ENCODE measurements around the gene EEFSEC.

Gene EEFSEC

DNA sequence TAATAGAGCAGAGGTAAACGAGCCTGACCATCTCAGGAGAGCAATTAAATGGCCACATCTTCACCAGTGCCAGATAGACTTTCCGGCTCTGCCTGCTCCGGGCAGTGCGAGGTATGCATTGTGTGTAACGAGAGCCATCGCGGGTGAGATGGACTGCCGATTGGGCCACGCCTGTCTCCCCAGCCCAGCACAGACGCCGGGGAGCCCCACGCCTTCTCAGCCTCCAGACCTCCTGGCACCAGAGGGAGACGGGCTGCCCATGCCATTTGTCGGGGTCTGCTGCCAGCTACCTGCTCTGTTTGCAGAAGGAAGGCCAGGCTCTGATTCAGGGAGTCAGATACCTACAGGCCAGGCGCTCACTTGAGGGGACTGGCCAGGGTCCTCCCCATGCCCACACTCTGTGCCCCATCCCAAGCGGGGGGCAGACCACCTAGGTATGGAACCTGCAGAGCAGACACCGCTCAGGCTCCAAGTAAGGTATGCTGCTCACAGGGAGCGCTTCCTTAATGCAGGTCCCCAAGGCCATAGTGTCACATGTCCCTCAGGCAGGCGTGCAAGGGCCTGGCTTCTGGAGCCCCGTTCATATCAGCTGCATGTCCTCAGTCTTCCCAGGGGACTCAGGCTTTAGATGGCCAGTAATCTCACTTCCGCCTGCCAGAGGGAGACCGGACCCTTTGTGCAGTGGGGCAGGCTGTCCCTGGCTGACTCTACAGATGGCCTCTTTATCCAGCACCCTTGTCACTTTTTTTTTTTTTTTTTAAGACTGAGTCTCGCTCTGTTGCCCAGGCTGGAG is 251.2 kb downstream of the EEFSEC start:
- no peak for DNase-seq

DNA sequence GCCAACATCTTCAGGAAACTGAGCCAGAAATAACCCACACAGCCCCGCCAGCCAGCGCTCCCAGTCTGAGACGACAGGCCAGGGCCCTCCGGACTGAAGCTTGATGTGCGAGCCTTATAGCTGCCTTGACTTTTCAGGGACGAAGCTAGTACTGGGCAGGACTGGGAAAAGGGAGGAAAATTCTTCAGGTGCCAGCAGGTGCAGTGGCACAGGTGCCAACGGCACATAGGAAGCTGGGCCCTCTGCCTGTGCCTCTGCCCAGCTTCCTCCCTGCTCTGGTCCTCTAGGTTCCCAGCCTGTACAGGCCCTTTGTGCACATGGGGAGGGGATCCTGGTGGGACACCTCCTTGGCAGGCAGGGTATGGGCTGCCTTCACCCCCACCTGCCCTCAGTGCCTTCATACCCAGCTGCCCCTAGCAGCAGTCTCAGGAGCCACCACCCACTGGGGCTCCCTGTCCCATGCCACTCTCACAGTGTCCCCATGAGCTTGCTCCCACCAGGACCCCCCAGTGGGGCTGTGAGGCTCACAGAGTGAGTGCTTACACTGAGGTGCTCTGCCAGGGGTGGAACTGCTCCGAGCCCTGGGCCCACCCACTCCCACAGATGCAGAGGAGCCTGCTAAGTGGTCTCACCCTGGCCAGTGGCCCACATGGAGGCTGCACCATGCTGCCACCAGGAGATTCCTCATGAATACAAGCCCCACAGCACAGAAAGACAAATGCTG is 252.4 kb downstream of the EEFSEC start:
- no peak for DNase-seq

DNA sequence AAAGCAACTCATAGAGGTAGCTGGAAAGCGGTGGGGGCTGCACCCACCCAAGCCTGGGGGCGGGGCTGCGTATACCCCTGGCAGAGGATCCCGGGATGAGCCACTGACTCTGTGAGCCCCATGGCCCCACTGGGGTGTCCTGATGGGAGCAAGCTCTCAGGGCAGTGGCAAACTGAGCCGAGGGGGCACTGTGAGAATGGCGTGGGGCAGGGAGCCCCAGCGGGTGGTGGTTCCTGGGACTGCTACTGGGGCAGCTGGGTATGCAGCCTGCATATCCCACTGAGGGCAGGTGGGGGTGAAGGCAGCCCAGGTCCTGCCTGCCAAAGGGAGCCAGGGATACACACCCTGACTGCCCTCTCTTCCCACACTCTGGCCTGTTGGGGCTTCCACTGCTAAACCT is 254.0 kb downstream of the EEFSEC start:
- DNase-seq, result no peak

DNA sequence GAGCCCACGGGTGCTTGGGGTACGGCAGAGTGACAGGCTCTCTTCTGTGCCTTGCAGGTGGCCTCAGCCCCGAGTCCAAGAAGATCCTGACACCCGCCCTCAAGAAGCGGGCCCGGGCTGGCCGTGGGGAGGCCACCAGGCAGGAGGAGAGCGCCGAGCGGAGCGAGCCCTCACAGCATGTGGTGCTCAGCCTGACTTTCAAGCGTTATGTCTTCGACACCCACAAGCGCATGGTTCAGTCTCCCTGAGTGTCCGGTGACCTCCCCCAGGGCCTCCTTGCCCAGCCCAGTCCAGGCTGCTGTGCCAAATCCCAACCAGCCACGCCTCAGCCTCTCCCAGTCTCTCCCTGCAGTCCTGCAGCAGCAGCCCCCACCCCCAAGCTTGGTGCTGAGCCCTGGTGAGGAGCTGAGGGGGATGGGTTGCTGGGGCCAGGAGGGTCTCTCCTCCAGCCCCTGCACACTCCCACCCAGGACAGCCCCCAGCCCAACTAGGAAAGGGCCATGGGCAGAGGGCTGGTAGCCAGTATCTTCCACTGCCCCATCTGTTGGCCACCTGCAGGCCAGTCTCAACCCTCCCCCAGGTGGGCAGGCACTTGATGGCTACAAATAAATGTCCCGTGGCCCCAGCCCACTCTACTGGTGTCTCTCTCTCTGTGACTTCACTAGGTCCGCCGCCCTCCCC is 254.9 kb downstream of the EEFSEC start:
- no peak for DNase-seq

DNA sequence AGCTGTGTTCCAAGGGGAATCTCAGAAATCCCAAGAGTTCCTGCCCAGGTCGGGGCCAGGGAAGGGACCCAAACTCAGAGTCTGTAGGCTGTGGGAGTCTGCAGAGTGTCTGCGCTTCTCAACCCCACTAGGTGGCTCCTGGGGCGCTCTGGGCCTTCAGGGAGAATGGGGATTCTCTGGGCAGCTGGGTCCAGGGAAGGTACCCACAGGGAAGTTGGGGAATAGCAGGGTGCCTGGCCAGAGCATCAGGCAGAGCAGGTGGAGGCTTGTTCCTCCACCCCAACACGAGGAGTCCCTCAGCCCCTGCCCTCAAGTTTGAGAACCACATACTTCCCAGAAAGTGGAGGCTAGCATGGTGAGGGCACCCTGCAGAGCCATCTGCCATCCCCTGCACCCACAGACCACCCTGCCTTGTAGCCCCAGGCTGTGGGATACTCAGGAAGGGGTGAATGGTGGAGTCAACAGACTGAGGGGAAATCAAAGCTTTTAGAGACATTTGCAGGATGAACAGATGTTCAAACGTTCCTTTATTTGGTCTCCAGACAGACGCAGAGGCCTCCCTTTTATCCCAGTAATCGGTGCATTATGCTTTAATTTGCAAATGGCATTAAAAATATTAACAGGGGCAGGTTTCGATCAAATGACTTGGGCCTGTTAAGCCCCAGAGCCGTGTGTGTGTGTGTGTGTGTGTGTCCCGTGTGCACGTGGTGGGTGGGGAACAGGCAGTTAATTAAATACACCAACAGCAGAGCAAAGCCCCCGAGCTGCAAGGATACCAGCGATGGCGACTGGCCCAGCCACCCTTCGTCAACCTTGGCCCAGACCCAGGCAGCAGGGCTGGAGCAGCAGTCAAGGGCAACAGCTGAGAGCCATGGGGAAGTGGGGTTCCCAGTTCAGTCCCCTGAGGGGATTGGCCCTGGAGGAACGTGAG is 255.7 kb downstream of the EEFSEC start:
- DNase-seq, result no peak

DNA sequence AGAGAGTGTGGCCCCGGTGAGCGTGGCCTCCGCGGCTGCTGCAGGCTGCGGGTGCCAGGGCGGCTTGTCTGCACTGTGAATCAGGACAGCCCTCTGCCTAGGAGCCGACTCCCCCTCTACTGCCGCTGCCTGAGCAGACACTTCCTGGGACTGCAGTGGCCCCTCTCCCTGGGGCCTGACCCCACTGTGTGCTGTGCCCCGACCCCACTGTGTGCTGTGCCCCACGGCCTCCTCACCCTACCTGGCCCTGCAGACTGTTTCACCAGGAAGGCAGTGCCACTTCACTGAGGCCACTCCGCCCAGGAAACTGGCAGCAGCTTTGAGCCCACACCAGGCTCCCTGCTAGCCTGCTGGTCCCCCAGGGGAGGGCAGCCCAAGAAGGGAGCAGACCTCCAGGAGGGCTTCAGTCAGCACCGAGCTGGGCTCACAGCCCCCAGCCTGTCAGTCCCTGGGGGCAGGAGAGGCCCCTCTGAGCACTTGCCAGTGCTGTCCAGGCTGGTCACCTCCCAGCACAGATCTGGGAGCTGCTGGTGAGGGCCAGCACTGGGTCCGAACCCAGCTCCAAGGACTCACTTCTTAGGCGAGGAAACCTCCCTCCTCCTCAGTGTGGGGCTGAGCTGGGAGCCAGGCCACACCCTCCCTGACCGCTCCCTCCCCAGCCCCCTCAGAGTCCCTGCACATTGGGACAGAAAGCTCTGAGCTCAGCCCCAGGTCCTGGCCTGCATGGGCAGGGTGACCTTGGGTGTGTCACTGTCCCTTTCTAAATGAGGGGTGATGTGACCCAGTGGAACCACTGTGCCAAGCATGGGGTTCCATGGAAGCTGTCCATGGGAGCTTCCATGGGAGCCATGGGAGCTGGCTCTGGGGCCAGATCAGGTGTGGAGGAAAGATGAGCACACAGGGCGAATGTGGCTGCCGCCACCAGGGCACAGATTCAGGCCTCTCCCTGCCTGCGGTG is 256.6 kb downstream of the EEFSEC start:
- DNase-seq, result no peak

DNA sequence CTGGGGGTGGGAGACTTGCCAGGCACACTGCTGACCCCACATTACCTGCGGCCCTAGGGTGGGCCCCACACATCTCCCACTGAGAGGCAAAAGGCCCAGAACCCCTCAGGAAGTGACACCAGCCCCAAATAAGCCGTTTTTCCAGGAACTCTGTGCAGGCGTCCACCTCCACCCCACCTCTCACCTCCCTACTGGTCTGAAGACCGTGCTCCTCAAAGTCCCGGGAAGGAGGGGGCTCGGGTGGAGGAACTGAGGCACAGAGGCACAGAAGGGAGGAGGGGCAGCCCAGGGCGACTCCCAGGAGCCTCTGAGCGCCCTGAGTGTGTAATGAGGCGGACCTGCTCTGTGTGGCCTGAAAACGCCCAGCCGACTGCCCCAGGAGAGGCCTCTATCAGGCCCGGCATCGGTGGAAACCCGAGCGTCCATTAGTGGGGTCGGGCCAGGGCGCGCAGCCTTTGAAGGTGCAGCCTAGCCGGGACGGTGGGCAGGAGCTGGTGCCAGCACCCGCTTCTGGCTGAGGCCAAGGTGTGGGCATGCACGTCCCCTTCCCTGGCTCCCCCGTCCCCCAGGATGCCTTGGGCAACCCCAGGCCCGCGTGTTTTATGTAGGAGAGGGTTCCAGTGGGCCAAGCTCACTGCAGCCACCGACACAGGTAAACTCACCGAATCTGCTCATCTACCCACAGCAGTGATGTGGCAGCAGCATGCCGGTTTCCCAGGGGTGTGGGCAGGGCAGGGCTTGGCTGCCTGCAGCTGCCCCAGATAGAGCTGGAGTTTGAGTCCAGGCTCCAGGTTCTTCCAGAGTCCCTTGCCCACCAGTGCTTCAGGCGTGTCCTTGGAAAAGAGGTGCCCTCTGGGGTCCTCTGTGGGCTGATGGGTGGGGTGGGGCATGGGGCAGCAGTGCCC is 257.6 kb downstream of the EEFSEC start:
- DNase-seq, result no peak

DNA sequence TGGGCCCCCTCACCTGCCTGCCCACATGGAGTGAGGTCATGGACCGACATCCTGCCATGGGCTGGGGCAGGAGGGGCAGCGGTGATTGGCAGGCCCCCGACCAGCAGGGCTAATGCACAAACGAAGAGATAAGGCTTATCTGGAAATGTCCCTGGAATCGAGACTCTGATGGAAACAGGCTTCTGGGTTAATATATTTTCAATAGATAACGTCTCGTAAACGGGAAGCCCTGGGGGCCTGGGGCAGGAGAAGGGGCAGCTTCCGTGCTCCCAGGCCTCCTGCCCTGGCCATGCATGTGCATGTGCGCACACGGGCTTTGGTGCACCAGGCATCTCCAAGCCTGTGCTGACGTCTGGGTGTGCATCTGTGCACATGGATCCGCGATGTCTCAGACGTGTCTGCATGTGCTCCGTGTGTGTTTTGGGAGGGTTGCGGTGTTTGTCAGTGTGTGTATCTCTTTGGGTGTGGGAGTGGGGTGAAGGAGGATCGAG is 258.3 kb downstream of the EEFSEC start:
- DNase-seq, result no peak

DNA sequence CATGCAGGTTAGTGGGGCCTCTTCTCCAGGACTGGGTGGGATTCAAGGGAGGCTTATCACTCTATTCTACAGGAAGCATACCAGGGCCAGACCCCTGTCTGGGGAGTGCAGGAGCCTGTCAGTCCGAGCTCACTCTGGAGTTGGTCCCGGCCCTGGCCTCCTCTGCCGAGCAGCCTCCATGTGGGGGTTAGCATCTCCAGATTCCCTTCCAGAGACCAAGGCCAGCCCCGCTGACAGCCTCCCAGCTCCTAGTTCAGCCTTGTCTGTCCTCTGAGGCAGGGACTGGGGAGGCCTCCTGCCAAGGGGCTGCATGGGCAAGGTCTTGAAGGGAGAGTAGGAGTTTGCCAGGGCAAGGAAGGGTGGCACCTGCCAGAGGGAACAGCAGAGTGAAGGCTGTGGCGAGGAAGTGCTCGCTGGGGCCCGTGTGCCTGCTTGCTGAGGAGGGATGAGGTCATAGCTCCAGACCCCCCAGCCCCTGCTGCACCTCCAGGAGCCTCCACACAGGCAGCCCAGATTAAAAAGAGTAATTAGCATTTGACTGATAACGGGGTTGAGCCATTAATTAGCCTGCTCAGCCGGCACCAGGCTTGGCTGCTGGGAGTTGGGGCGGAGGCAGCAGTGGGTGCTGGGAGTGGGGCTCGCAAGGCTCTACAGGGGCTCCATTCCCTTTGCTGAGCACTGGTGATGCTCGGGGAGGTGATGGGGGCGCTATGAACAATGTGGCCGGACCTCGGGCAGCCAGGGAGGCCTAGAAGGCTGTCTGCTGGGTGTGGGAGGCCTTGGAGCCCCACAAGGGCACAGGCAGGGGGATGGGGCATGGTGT is 259.1 kb downstream of the EEFSEC start:
- DNase-seq, result no peak

DNA sequence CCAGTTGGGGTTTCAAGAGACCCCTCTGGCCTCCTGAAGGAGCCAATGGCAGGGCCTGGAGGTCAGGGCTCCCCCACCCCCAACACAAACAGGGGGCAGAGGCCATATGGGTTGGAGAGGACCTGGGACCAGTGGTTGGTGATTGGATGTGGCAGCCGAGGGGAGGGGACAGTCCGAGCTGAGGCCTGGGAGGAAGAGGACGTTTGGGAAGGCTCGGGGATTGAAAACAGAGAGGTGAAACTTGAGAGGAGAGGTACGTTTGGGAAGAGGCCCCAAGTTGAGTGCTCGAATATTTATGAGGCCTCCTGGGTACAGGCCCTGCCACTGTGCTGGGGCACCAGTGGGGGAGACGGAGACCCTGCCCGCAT is 259.7 kb downstream of the EEFSEC start:
- DNase-seq, result no peak

DNA sequence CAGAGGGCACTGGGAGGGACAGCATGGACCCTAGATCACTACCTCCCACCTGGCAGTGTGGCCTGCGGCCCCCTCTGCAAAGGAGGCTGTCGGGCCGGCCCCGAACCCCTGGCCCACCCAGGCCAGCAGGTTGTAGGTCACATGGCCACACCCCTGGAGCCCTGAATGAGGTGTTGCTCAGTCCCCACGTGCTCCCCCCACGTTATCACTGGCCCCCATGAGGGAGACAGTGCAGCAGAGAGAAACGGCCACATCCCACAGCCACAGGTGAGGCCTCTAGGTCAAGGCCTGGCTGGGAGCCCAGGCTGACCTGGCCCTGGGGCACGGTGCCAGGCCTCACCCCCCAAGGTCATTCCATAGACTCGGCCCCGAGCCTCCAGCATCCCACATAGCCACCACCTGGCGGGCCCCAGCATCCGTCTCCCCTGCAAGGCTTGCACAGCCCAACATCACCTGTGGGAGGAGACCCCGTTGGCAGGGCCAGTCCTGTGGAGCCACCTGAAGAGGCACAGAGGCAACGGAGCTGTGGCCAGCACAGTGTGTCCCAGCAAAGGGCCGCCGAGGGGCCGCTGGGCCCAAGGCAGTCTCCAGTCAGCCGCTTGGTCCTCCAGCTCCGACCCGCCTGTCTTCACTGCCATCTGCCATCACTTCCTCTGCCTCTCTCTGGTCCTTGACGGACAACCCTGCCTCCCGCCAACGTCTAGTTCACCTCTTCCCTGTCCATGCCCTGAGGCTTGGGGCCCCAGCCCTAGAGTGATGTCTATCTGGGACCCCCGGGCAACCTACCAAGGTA is 260.3 kb downstream of the EEFSEC start:
- DNase-seq, result no peak

DNA sequence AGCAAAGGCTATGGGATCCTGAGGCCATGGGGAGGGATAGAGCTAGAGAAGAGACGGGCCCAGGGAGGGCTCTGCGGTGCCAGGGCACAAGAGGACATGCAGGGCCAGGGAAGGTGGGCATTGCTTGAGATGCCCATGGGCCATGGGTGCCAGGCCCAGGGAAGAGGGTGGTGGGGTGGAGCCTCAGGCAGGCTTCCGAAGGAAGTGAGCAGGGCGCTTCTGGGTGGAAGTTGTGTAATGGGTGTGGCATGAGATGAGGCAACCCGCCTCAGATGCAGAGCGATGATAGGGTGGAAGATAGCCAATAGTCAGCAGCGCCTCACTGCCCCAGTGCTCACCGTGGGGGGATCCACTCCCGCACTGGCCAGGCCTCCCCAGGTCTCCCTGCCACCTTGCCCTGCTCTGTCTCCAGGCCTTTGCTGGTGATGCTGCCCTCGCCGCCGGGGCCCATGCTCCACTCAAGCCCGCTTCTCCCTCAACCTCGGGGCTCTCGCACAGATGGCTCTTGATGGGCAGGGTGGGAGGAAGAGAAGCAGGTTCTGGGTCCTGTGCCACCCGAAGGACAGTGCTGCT is 262.0 kb downstream of the EEFSEC start:
- DNase-seq, result no peak

DNA sequence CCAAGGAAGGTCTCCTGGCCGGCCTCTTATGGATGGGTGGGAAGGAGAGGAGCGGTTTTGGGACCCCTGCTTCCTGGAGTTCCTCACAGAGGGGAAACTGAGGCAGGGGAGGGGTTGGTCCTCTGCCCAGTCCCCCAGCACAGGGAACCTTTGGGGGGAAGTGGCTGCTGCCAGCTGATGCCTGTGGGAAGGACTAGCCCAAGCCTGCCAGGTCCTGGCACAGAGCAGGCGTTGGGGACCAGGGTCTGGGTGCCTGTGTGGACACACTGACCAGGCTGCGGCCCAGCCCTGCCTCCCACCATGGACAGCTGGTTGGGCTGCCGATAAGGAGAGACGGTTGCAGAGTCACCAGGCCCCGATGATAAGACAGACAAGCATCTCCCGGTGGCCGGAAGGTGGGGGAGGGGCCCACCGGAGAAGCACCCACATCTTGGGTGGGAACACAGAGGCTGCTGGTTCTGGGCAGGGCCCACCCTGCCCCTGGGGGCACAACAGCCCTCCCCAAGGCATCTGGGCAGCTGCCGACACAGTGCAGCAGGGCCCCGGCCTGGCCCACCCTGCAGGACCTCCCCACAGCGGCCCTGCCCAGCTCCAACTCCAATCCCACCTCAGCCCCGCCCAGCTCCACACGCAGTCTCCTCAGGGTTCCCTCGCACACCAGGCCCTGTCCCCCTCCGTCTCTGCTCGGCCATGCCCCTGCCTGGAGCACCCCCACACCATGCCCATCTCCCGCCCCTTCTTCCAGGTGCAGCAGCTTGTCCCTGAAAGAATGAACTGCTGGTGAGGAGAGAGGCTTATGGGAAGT is 262.7 kb downstream of the EEFSEC start:
- no peak for DNase-seq

DNA sequence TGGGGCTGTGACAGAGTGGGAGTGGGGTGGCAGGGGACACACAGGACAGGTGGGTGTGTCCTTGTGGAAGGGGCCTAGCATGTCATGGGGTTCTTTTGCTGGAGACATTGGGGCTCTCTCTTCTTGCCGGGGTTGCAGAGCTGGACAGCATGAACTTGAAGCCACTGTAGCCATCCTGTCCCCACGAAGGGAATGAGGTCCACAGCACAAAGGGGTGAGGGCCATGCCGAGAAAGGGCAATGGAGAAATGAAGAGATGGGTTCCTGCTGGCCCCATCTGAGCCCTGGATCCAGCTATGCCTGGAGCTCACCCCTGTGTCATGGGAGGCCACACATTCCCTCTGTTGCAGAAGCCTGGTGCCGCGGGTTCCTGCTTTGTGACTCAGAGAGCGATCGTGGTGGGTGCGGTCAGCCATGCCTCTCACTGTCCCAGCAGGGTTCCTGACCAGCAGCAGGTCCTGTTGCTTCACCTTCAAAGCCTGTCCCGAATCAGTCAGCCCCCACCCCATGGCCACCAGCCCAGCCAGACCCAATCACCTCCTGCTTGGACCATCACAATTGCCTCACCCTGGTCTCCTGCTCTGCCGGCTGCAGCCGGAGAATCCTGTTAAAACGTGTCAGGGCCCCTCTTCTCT is 263.4 kb downstream of the EEFSEC start:
- no peak for DNase-seq

DNA sequence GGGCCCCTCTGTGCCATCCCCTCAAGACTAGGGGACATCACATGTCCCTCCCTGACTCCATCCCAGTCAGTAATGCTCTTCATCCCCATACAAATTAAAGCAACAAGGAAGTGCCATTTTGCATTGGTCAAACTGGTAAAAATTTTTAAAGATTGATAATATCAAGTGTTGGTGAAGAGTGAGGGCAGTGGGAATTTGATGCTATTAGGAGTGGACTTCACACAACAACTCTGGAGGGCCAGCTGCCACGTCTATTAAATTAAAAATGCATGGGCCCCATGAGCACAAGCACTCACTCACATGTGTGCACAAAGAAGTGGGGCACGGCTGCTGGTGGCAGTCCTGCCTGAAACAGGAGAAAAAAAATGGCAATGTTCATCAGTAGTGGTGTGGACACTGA is 265.6 kb downstream of the EEFSEC start:
- no peak for DNase-seq

DNA sequence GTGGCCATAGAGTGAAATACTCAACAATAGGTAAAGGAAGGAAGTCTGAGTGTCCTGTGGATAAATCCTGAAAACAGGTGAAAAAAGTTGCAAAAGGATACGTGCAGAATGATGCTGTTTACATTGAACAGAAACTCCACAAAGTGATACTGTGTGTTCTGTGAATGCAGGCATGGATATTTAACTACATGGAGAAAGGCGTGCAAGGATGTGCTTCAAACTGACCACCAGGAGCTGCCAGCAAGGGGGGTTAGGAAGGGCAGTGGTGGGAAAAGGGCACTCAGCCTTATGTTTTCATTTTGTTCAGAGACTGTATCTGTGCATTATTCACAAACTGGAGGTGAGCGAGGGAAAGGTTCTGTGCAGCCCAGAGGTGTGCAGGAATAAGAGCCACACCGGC is 266.0 kb downstream of the EEFSEC start:
- no peak for DNase-seq

DNA sequence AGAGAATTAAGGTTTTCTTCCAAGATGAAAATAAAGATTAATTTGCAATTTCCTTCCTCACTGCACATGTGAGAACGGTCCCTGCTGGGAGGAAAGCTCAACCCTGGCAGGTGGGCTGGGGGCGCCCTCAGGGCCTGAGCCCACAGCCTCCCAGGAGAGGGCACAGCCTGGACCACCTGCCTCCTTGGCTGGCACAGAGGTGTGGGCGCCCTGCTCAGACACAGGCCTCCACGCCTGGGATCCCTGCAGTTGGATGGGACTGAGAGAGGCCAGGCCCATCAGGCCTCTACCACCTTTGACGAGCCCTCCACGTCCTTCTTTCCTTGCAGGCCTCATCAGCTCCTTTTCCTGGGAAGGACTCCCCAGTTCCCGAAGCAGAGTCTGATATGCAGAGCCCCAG is 267.0 kb downstream of the EEFSEC start:
- no peak for DNase-seq
